BE2C (cell line): ENCODE results near the gene AGRP.
A peak's percentile ranks its signal among the peaks of the same experiment; 100 is the strongest.

Experiments
- DNase-seq: peaks from one replicate; pipeline ENCODE4 v3.0.0-alpha.2; 2020
- H3K27me3 ChIP-seq: fragments of 250-450 bp; sonication (Bioruptor Pico); 2 replicates; pipeline ENCODE4 v1.5.1; 2020; ENCODE audit warnings: mild to moderate bottlenecking
- H3K36me3 ChIP-seq: fragments of 250-450 bp; sonication (Bioruptor Pico); 2 replicates; pipeline ENCODE4 v1.5.1; 2020; ENCODE audit warnings: mild to moderate bottlenecking
- H3K4me1 ChIP-seq: fragments of 250-450 bp; sonication (Bioruptor Pico); 2 replicates; pipeline ENCODE4 v1.5.1; 2020
- H3K4me3 ChIP-seq: 2 replicates; pipeline ENCODE4 v1.5.1; 2011; ENCODE audit warnings: low read depth, low read length
- H3K9me3 ChIP-seq: fragments of 250-450 bp; sonication (Bioruptor Pico); 2 replicates; pipeline ENCODE4 v1.5.1; 2020
- CTCF ChIP-seq: IDR thresholded peaks from 2 replicates; pipeline ENCODE4 v1.5.1; 2012; ENCODE audit warnings: mild to moderate bottlenecking, low read depth, low read length

Gene AGRP

GRCh38 chr16:67528222-67528869, 45.0 kb upstream of the AGRP start, which contains the start of gene RIPOR1:
TSS of gene RIPOR1 (plus strand) at chr16:67528829. CDS start at chr16:67538447, 9,618 bp downstream.
- 0 out of 2 replicates have a peak, but pooled peaks cover 3% of the 10 kb centered on the region for H3K4me1 ChIP-seq
- peak; percentile 70 for DNase-seq

GRCh38 chr16:67526149-67526791, 42.9 kb upstream of the AGRP start:
- Histone ChIP-seq H3K9me3 (no peaks in the 10 kb centered on the region), H3K4me1 (peaks cover 5% of the 10 kb centered on the region; the same call in 1 of the 2 replicates), H3K4me3 (no peak overlapping the region), H3K36me3 (no peaks in the 10 kb centered on the region), H3K27me3 (no peaks in the 10 kb centered on the region)
- TF ChIP-seq CTCF = no peak
- DNase-seq = no peak

More at GRCh38 chr16:67528222-67528869, 45.0 kb upstream of the AGRP start, which contains the start of gene RIPOR1:
- Histone ChIP-seq H3K9me3 (no peaks in the 10 kb centered on the region), H3K4me3 (peak within 1 kb of the TSS; percentile 90), H3K36me3 (no peaks in the 10 kb centered on the region), H3K27me3 (no peaks in the 10 kb centered on the region)
- TF ChIP-seq CTCF = no peak

GRCh38 chr16:67525176-67525860, 42.0 kb upstream of the AGRP start:
- Histone ChIP-seq H3K4me3 (no peak overlapping the region), H3K9me3 (no peaks in the 10 kb centered on the region), H3K36me3 (no peaks in the 10 kb centered on the region), H3K27me3 (no peaks in the 10 kb centered on the region), H3K4me1 (peaks cover 5% of the 10 kb centered on the region; the same call in 1 of the 2 replicates)
- no peak for TF ChIP-seq CTCF
- DNase-seq = no peak

GRCh38 chr16:67521095-67521804, 37.9 kb upstream of the AGRP start:
- Histone ChIP-seq H3K27me3 (no peaks in the 10 kb centered on the region), H3K9me3 (no peaks in the 10 kb centered on the region), H3K4me3 (peak overlapping the region; percentile 65), H3K36me3 (no peaks in the 10 kb centered on the region), H3K4me1 (peaks cover 2% of the 10 kb centered on the region; the same call in 1 of the 2 replicates)
- TF ChIP-seq CTCF = peak; percentile 97
- peak; percentile 96 for DNase-seq

GRCh38 chr16:67519242-67519641, 35.9 kb upstream of the AGRP start:
- H3K27me3 ChIP-seq = no peaks in the 10 kb centered on the region

More at GRCh38 chr16:67519242-67519641, 35.9 kb upstream of the AGRP start:
- no peak overlapping the region for H3K4me3 ChIP-seq
- H3K4me1 ChIP-seq = peaks cover 2% of the 10 kb centered on the region; the same call in 1 of the 2 replicates
- H3K36me3 ChIP-seq = no peaks in the 10 kb centered on the region
- H3K9me3 ChIP-seq = no peaks in the 10 kb centered on the region
- no peak for TF ChIP-seq CTCF
- no peak for DNase-seq
